Measurements from ENCODE around the gene GSTM1. TPM values are rescaled to one million over a fixed set of nuclear protein-coding genes. Genes with fewer than 3 reads are reported as not detected.

The GSTM1 gene
- total RNA-seq, result 10 to 100 TPM; 68.4 to 77.2 TPM

GRCh38 chr1:109687641-109688499, at the start of gene GSTM1:
GSTM1 (plus strand) TSS chr1:109687817; CDS start chr1:109687874, 57 bp downstream.
- Mint-ChIP-seq H3K4me3 (peak within 1 kb of the TSS; percentile 82), H3K9me3 (peaks cover 8% of the 10 kb centered on the region), H3K27me3 (no peaks in the 10 kb centered on the region), H3K4me1 (peaks cover 22% of the 10 kb centered on the region), H3K27ac (peak within 1 kb of the TSS; percentile 91), H3K36me3 (ENCODE audit: low read depth) (peaks cover 14% of the 10 kb centered on the region)
- DNase-seq, result peak; percentile 89
- CTCF ChIA-PET, result no interaction called here
- POLR2A ChIA-PET, result interaction anchor here (0.6 kb wide), 1 partner anchor 145 kb away, joined by 3 read pairs; no protein-coding TSS in a partner anchor

GRCh38 chr1:109639063-109639840, 48.4 kb upstream of the GSTM1 start:
- Mint-ChIP-seq H3K9me3 (no peaks in the 10 kb centered on the region), H3K4me3 (no peak overlapping the region), H3K36me3 (ENCODE audit: low read depth) (no peaks in the 10 kb centered on the region), H3K4me1 (peaks cover 32% of the 10 kb centered on the region), H3K27ac (no peak overlapping the region), H3K27me3 (no peaks in the 10 kb centered on the region)
- POLR2A ChIA-PET, result interaction anchor here (0.6 kb wide), 1 partner anchor 314 kb away, joined by 3 read pairs; no protein-coding TSS in a partner anchor
- DNase-seq, result peak; percentile 5
- CTCF ChIA-PET, result interaction anchor here (0.6 to 7.1 kb wide), 30 partner anchors 11 to 426 kb away, joined by 3 to 112 read pairs (median 6); partner anchors contain the start of genes AHCYL1, AMPD2, GNAI3 and GNAT2

GRCh38 chr1:109639841-109640184, 47.8 kb upstream of the GSTM1 start:
- no peaks in the 10 kb centered on the region for H3K27me3 Mint-ChIP-seq
- no peak for DNase-seq
- no peaks in the 10 kb centered on the region for H3K9me3 Mint-ChIP-seq
- H3K27ac Mint-ChIP-seq, result no peak overlapping the region
- CTCF ChIA-PET, result interaction anchor here (0.5 to 7.1 kb wide), 44 partner anchors 11 to 1483 kb away, joined by 3 to 112 read pairs (median 5); partner anchors contain the start of genes AHCYL1, AMPD2, GNAI3 and GNAT2
- no peak overlapping the region for H3K4me3 Mint-ChIP-seq
- POLR2A ChIA-PET, result interaction anchor here (1.2 kb wide), 1 partner anchor 134 kb away, joined by 3 read pairs; no protein-coding TSS in a partner anchor
- H3K36me3 Mint-ChIP-seq (ENCODE audit: low read depth), result no peaks in the 10 kb centered on the region
- peaks cover 26% of the 10 kb centered on the region for H3K4me1 Mint-ChIP-seq

GRCh38 chr1:109640285-109640865, 47.2 kb upstream of the GSTM1 start:
- H3K9me3 Mint-ChIP-seq, result no peaks in the 10 kb centered on the region
- peaks cover 21% of the 10 kb centered on the region for H3K4me1 Mint-ChIP-seq
- no peak overlapping the region for H3K4me3 Mint-ChIP-seq
- ChIA-PET CTCF (interaction anchor here (0.5 to 7.1 kb wide), 46 partner anchors 10 to 1482 kb away, joined by 3 to 112 read pairs (median 5); partner anchors contain the start of genes AHCYL1, AMPD2, GNAI3 and GNAT2), POLR2A (interaction anchor here (1.2 kb wide), 1 partner anchor 134 kb away, joined by 3 read pairs; no protein-coding TSS in a partner anchor)
- H3K27me3 Mint-ChIP-seq, result no peaks in the 10 kb centered on the region
- no peak overlapping the region for H3K27ac Mint-ChIP-seq
- peak; percentile 93 for DNase-seq
- H3K36me3 Mint-ChIP-seq (ENCODE audit: low read depth), result no peaks in the 10 kb centered on the region

- peaks cover 18% of the 10 kb centered on the region for H3K4me1 Mint-ChIP-seq
- H3K36me3 Mint-ChIP-seq (ENCODE audit: low read depth), result no peaks in the 10 kb centered on the region
- peak; percentile 2 for DNase-seq
- no peaks in the 10 kb centered on the region for H3K9me3 Mint-ChIP-seq
- ChIA-PET POLR2A (interaction anchor here (1.2 kb wide), 1 partner anchor 133 kb away, joined by 3 read pairs; no protein-coding TSS in a partner anchor), CTCF (interaction anchor here (0.8 to 7.1 kb wide), 20 partner anchors 9 to 373 kb away, joined by 3 to 112 read pairs (median 8); partner anchors contain the start of genes AHCYL1, GNAI3, GPR61 and GSTM4)
- no peak overlapping the region for H3K27ac Mint-ChIP-seq
- no peak overlapping the region for H3K4me3 Mint-ChIP-seq
- H3K27me3 Mint-ChIP-seq, result no peaks in the 10 kb centered on the region
Measured at GRCh38 chr1:109641078-109641740, 46.4 kb upstream of the GSTM1 start.

GRCh38 chr1:109641861-109642260, 45.8 kb upstream of the GSTM1 start:
- H3K9me3 Mint-ChIP-seq, result no peaks in the 10 kb centered on the region
- no peaks in the 10 kb centered on the region for H3K27me3 Mint-ChIP-seq
- ChIA-PET POLR2A (no interaction called here), CTCF (interaction anchor here (0.7 to 7.1 kb wide), 8 partner anchors 9 to 343 kb away, joined by 3 to 112 read pairs (median 41); partner anchors contain the start of genes AHCYL1 and GSTM4)
- peaks cover 18% of the 10 kb centered on the region for H3K4me1 Mint-ChIP-seq
- no peak overlapping the region for H3K4me3 Mint-ChIP-seq
- H3K27ac Mint-ChIP-seq, result no peak overlapping the region
- DNase-seq, result peak; percentile 2
- H3K36me3 Mint-ChIP-seq (ENCODE audit: low read depth), result no peaks in the 10 kb centered on the region

GRCh38 chr1:109642626-109643025, 45.0 kb upstream of the GSTM1 start:
- Mint-ChIP-seq H3K27ac (no peak overlapping the region), H3K36me3 (ENCODE audit: low read depth) (no peaks in the 10 kb centered on the region), H3K4me1 (peaks cover 18% of the 10 kb centered on the region), H3K9me3 (no peaks in the 10 kb centered on the region), H3K27me3 (no peaks in the 10 kb centered on the region), H3K4me3 (no peak overlapping the region)
- ChIA-PET CTCF (interaction anchor here (0.6 to 1.5 kb wide), 8 partner anchors 9 to 341 kb away, joined by 3 to 9 read pairs (median 3); partner anchors contain the start of genes AHCYL1 and GSTM4), POLR2A (no interaction called here)
- peak; percentile 3 for DNase-seq

GRCh38 chr1:109643385-109644230, 44.0 kb upstream of the GSTM1 start:
- peak; percentile 92 for DNase-seq
- no peaks in the 10 kb centered on the region for H3K9me3 Mint-ChIP-seq
- H3K36me3 Mint-ChIP-seq (ENCODE audit: low read depth), result no peaks in the 10 kb centered on the region
- CTCF ChIA-PET, result interaction anchor here (0.7 to 1.5 kb wide), 9 partner anchors 12 to 340 kb away, joined by 3 to 9 read pairs (median 3); partner anchors contain the start of genes AHCYL1 and GSTM4
- POLR2A ChIA-PET, result no interaction called here
- peaks cover 18% of the 10 kb centered on the region for H3K4me1 Mint-ChIP-seq
- no peaks in the 10 kb centered on the region for H3K27me3 Mint-ChIP-seq
- H3K27ac Mint-ChIP-seq, result no peak overlapping the region
- H3K4me3 Mint-ChIP-seq, result no peak overlapping the region

- H3K27ac Mint-ChIP-seq, result no peak overlapping the region
- CTCF ChIA-PET, result interaction anchor here (0.7 to 1.5 kb wide), 4 partner anchors 39 to 340 kb away, joined by 3 to 6 read pairs (median 4); partner anchors contain the start of gene AHCYL1
- no peak for DNase-seq
- peaks cover 18% of the 10 kb centered on the region for H3K4me1 Mint-ChIP-seq
- no peaks in the 10 kb centered on the region for H3K36me3 Mint-ChIP-seq (ENCODE audit: low read depth)
- POLR2A ChIA-PET, result no interaction called here
- H3K27me3 Mint-ChIP-seq, result no peaks in the 10 kb centered on the region
- H3K9me3 Mint-ChIP-seq, result no peaks in the 10 kb centered on the region
- no peak overlapping the region for H3K4me3 Mint-ChIP-seq
Measured at GRCh38 chr1:109644670-109645069, 42.9 kb upstream of the GSTM1 start.

- CTCF ChIA-PET, result interaction anchor here (0.6 to 6.3 kb wide), 6 partner anchors 9 to 362 kb away, joined by 3 to 52 read pairs (median 4); partner anchors contain the start of genes AHCYL1, AMPD2 and GNAT2
- Mint-ChIP-seq H3K36me3 (ENCODE audit: low read depth) (no peaks in the 10 kb centered on the region), H3K27ac (peak overlapping the region; percentile 46), H3K9me3 (no peaks in the 10 kb centered on the region), H3K4me3 (no peak overlapping the region), H3K4me1 (peaks cover 6% of the 10 kb centered on the region), H3K27me3 (peaks cover 23% of the 10 kb centered on the region)
- POLR2A ChIA-PET, result no interaction called here
- peak; percentile 5 for DNase-seq
Measured at GRCh38 chr1:109649491-109649914, 38.1 kb upstream of the GSTM1 start.

GRCh38 chr1:109650609-109651008, 37.0 kb upstream of the GSTM1 start:
- H3K4me3 Mint-ChIP-seq, result no peak overlapping the region
- H3K9me3 Mint-ChIP-seq, result no peaks in the 10 kb centered on the region
- H3K27me3 Mint-ChIP-seq, result peaks cover 27% of the 10 kb centered on the region
- peaks cover 15% of the 10 kb centered on the region for H3K4me1 Mint-ChIP-seq
- no peak overlapping the region for H3K27ac Mint-ChIP-seq
- ChIA-PET POLR2A (no interaction called here), CTCF (interaction anchor here (1.0 to 6.3 kb wide), 7 partner anchors 11 to 361 kb away, joined by 3 to 52 read pairs (median 4); partner anchors contain the start of genes AHCYL1, AMPD2 and GNAT2)
- DNase-seq, result no peak
- H3K36me3 Mint-ChIP-seq (ENCODE audit: low read depth), result no peaks in the 10 kb centered on the region

Data from activated CD4-positive, alpha-beta T cell treated with anti-CD3 and anti-CD28 coated beads, Interleukin-2, amount 10 ng/mL, durations not matched to agents 7 days and 5 days (primary cell).